DMS153 treated with DMSO at 0.1 percent for 48 hours (cell line): ENCODE data around the gene FAH.

Source experiments
- DNase-seq: peaks from one replicate; lab custom pipeline; 2025; ENCODE audit not compliant: unreplicated experiment; lab: John Stamatoyannopoulos, UW

FAH gene

DNA sequence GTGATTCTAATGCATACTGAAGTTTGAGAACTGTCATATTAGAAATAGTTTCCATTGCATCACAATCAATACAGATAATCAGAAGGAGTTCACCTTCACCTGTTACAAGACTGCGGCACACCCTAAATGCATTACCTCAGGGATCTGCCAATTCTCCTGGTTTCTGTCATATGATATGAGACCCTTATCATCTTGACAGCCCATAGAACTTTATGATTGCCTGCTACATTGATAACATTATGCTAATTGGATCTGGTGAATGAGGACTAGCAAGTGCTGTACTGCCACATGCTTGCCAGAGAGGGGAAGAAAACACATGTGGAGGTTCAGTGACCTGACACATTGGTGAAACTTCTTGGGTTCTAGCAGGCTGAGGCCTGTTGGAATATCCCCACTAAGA, 41.4 kb downstream of the FAH start:
- no peak for DNase-seq

DNA sequence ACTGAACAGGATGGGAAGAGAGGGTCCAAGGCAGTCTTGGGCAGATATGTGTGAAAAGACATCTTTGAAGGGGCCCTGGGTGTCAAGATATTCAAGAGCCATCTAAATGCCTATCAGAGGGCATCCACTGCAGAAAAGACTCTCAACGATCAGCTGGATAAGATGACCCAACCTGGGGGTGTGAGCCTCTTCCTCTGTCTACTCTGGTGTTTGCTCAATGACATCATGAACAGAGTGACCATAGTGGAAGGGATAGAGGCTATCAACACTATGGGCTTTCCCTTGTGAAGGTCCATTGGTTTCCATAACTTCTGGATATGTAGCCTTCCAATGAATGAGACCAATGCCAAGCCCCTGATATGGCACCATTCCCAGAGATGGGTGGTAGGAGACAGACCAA, 42.1 kb downstream of the FAH start:
- DNase-seq: no peak

DNA sequence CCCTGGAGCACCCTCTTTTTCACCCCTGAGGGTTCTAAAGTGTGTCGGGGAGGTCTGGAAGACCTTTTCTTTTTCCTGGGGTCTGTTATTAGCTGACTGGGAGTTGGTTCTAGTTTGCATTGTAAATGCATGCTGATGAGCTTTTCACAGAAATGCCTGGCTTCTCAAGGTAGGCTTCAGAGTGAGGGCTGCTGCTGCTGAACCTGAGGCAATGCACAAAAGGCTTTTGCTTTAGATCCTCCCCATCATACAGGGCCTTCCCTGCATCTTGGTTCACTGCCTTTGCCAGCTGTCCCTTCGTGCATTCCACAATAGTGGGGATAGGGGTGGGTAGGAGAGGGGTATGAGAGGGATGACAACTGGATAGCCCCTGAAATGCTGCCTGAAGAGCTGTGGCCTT, 46.6 kb downstream of the FAH start:
- DNase-seq: no peak

DNA sequence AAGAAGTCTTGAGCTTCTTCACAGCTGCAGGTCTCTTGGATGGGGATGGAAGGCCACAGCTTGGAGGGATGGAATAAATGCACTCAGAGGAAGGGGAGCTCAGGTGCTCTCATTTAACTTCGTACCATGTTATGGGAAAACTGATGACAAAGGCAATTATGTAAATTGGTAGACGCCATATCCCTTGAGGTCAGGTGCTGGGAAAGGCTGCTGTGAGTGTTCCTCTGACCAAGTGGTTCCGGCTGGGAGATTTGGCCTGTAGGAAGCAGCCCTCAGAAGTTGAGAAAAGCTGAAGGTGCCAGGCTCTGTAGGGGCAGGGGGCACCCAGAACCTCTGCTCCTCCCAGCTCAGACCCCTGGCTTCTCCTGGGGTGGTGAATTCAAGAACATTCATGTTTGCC, 47.1 kb downstream of the FAH start:
- DNase-seq: no peak

DNA sequence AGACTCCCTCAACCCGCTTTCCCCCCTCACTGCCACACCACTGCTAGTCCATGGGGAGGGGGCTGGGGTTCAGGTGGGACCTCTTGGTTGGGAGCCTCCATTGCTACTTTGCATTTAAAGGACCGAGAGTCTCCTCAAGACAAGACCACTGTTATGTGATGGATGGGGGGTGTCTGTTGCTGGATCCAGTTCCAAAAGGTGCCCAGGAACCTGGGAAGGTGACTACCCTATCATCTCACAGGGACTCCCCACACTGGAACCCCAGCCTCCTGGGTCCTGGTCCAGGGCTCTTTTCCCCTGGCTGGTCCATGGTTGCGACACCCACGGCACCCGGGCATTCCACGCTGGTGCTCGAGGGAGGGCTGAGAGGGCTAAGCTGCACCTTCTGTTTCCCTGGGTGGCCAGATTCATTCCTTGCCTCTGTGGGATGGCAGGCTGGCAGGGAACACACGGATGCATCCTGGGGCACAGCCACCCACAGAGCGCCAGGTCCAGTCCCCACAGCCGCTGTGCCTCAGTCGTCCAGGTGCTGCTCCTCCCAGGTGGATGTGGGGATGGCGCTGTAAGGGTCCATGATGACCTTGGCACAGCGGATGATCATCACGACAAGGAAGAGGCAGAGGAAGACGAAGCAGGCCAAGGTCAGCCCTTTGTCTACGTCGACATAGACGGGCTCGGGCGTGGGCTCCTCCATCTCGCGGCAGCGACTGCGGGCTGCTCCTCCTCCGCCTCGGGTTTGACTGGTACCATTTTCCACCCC, 48.6 kb downstream of the FAH start:
- no peak for DNase-seq

DNA sequence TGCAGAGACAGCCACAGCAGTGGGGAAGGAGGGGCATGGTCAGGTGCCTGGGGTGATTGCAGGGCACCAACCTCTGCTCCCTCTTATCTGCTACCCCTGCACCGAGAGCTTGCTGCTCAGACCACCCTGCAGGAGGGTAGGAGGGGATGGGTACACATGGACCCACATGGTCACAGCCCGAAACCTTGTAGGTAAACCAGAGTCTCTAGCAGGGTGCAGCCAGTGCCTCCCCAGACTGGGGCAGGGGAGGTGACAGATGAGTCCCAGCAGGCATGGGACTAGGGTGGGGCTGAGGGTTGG, 49.2 kb downstream of the FAH start:
- no peak for DNase-seq

DNA sequence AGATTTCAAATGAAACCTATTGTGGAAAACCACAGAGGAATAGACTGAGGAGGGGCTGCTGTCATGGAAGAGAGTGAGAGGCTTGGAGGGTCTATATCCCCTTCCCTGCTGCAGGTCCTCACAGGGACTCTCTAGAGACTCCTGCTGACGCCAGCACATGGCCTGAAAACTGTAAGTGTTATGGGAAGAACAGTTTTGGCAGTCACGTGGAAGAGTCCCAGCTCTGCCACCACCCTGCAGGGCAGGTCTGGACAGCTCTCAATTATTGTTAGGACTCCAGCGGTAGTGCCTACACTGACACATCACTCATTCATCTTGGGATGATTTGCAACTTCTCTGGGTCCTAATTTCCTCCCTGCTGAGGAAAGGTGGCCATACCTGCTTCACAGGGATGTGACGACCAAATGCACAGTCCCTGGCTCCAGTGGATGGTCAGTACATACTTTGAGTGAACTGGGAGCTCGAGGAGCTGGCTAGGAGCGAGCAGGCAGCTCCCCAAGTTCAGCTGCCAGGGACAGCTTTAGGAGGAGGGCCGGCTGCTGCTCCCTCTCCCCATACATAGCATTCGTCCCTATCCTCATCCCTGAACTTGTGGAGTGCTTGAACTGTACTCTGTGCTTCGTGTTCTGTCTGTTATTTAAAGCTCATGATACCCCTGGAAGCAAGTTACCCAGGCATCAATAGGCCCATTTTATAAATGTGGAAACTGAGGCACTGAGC, 50.0 kb downstream of the FAH start:
- no peak for DNase-seq

DNA sequence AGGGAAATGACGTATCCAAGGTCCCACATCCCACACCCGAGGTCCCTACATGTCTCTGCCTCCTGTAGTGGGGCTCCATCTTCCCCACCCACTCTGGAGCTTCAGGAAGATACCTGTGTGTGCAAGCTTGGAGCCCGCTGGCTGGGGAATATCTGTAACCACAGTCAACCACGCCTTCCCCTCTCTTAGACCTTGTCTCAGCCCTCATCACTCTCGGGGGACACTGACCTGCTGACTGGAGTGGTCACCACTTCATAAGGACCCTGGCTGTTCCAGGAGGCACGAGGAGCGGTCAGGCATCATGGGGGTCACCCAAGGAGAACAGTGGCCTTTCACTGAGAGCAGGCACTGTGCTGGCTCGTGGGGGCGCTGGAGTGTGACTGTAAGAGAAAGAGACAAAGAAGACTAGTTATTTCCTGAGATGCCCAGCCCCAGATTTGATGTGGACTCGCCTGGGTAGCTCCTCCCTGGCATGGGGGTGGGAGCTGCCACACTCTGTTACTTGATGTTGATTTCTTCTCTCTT, 50.6 kb downstream of the FAH start:
- no peak for DNase-seq

DNA sequence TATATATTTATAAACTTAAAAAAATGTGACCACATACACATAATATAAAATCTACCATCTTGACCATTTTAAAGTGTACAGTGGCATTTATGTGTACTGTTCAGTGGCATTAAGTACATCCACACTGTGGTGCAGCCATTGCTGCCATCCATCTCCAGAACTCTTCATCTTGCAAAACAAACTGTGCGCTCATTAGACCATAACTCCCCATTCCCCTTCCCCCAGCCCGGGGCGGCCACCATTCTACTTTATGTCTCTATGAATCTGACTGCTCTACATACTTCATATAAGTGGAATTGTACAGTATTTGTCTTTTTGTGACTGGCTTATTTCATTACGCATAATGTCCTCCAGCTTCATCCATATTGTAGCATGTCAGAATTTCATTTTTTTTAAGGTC, 51.4 kb downstream of the FAH start:
- no peak for DNase-seq

DNA sequence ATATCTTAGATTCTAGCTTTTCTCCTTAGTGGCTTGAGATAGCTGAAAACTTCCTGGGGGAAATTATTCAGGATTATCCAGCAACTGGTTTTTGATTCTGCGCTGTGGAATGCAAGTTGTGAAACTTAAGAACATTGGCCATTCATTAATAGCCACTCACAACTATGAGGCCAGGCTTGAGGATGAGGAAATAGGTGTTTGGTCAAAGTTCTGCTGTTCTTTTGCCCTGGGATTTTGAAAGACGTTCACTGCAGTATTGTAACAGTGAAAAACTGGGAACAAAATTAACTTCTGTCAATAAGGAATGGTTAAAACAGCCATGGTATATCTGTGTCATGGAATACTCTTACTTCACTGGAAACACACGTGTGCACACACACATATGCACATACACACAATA, 55.1 kb downstream of the FAH start:
- no peak for DNase-seq

DNA sequence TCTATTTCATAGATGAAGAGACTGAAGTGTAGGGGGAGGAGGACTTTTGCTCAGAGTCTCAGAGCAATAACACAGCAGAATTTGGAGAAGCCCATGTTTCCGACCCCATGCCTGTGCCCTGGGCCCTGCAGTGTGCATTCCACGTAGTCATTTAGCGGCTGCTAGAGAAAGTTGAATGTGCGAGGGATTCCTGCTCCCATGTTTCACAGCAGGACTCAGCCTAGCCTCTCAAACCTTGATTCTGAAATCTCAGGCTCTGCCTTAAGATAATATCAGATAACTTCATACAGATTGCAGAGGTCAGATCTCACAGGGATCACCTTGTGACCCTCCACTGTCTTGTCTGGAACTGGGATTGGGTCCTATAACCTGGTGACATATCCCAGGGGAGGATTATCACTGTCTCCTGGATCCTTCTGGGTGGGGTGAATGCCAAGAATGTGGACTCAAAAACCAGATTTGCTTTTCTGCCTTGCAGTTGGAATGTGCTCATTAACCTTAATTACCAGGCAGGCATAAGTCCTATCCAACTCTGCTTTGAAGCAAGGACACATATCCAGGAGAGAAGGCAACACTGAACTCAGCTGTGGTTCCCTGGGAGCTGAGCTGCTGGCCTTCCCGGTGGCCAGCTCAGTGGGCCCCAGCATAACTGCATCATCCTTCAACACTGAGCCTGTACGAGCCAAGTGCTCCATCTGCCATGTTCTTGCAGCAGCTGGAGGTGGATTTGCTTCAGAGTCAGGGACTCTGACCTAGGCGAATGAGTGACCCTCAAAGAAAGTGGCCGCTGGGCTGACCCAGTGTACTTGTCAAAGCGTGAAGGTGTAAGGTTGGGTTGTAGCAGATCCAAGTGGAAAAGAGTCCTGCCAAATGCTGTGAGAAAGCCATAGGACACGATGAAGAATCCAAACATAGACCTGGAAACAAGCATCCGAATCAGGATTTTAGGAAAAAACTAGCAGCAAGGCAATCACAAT, 56.2 kb downstream of the FAH start:
- no peak for DNase-seq

DNA sequence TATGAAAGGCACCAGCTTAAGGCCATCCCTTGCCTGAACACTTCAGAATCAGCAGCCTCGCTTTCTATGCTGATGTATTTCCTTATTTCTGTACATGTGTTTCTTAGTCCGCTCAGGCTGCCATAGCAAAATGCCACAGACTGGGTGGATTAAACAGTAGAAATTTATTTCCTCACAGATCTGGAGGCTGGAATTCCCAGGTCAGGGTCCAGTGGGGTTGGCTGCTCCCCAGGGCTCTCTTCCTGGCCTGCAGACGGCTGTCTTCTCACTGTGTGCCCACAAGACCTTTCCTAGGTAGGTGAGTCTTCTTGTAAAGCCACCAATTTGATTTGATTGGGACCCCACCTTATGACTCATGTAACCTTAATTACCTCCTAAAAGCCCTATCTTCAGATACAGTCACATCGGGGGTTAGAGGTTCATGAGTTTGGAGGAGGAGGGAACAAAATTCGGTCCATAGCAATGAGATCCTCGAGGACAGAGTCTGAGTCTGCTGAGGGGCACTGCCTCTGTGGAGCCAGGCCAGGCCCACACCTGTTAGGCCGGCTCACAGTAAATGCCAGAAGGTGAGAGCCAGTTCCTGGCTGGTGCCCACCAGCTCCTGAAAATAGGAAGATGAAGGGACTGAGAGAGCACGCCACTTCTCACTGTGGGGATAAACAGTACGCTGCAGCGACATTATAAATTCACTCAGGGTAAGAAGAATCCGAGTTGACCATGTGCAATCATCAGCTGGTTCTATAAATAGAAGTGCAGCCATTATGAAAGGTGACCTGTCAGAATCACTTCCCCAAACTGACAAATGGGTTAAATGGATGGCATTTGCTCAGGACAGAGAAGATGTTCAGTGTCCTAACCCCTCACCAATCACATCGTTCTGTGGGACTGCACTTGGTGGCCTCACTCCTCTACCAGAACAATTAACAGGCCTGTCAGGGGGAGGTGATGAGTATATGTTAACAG, 58.1 kb downstream of the FAH start:
- DNase-seq: no peak

DNA sequence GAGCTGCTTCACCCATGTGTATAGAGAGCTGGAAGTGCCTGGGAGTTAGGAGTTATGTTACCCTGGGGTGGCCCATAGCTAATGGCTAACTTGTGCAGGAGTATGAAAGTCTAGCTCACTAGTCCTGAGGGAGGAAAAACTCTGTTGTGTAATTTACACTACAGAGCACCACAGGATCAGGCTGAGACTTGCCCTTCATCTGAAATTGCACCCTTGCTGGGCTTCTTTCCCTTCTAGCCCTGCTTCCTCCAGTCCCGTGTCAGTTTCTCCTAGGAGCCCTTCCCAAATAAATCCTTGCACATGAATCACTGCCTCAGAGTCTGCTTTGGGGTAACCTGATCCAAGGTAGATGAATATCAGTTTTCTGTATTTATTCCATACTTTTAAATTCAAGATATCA, 59.2 kb downstream of the FAH start:
- no peak for DNase-seq

DNA sequence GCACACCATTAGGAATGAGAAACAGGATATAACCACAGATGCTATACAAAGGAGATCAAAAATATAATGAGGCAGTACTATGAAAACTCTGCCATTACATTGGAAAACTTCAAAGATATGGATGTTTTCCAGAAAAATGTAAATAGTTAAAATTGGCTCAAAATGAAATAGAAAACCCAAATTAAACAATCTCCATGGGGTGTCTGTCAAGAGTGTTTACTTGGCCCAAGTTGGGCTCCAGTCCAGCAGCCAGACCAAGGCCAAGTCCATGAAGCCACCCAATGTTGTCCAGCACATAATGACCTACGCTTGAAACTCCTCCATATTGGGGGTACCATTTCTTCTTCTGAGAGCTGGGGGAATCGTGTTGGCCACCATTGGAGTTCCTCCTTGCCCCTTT, 62.1 kb downstream of the FAH start:
- no peak for DNase-seq

DNA sequence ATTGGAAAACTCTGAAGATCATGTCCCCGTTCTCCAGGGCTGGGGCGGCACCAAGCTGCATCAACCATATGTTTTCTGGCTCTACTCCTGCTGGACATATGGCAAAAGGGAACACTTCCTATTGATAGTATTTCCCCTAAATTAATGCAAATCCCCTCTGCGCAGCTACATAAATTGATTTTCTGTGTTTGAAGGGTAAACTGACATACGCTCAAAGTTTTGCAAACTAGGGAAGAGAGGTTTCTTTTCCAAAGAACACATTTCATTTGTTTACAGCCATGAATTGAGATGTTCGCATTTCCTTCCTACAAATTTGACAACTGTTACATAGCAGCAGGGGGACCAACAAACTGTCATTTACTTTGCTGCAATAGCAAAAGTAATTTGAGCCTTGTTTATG, 63.3 kb downstream of the FAH start:
- DNase-seq: no peak

DNA sequence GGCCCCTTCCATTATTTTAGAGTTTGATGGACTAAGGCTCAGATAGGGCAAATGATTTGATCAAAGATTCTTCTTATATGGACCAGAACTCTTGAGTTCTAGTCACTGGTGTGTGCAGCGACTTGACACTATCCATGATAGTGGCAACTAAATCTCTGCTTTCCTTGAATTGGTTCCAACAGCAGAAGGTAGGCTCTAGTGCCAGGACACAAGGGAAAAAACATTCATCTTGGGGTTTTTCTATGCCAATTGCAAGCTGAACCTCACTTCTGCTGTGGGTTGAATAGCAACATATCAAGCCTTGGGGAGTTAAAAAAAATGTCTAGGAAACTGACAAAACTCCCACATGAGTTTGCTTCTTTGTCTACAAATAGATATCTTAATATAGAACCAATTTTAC, 64.1 kb downstream of the FAH start:
- no peak for DNase-seq

DNA sequence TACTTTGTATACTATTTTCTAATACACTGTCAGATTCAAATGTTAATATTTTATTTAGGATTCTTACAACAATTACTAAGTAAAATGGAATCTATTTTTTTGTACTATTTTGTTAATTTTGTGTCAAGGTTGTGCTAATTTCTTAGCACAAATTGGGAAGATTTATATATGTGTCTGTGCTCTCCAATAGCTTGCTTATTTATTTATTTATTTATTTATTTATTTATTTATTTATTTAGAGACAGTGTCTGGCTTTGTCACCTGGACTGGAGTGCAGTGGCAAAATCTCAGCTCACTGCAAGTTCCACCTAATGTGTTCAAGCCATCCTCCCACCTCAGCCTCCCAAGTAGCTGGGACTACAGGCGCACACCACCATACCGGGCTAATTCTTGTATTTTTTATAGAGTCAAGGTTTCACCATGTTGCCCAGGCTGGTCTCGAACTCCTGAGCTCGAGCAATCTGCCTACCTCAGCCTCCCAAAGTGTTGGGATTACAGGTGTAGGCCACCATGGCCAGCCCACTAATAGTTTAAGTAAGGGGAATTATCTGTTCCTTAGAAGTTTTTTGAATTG, 64.6 kb downstream of the FAH start:
- DNase-seq: no peak

DNA sequence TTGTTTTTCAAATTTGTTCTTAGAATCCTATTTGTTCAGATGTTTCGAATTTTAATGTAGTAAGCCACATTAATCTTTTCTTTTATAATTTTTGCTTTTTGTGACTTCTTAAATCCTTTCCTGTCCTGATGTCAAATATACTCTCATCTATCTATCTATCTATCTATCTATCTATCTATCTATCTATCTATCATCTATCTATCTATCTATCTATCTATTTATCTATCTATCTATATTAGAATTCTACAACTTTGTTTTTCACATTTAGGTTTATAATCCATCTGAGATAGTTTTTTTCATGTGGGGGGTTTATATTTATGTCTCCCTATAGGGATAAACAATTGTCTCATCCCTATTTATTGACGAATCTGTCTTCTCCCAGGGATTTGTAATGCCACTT, 67.2 kb downstream of the FAH start:
- no peak for DNase-seq

DNA sequence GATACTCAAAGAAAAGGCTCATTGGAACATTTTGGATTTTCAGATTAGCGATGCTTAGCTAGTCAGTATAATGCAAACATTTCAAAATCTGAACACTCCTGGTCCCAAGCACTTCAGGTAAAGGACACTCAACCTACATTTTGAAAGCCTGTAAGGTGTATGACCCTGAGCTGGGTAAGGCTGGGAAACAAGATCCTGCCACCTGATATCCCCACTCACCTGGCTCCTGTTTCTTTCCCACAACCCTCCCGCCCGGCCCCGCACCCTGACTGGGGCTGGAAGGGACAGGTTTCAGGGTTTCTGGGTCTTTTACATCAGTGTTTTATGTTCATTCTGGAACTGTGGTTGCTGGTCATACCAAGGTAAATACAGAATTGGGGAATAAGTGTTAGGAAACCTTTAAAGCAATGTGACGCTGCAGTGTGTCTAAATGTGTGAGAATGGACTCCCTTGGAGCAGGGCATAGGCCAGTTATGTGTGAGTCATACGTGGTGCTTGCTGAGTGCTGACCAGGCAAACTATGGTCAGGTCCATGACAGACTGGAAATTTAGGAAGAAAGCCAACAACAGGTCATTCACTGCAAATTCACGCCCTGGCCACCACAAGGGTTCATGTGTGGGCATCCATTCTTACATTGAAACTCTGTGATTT, 76.3 kb downstream of the FAH start:
- no peak for DNase-seq

DNA sequence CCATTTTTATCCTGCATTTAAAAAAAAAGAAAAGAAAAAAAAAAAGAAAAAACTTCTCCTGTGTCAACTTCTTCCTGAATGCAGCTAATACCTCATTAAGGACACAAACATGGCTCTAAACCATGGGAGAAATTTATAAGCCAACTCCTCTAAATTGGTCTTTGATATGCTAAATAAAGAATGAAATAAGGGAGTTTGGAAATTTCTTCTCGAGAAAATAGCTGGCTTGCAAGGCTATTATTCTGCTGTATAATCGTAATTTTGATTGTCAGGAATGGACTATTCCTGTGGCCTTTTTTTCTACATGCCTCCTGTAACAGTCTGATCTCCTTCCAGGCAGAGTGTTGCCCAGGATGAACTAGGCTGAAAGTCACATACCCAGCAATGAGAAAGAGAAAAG, 78.6 kb downstream of the FAH start:
- no peak for DNase-seq
